ENCODE results near the gene TBX6. TPM values are rescaled to one million over a fixed set of nuclear protein-coding genes. Genes with fewer than 3 reads are reported as not detected.

Gene TBX6
- total RNA-seq, 2 donors from 2014 or later: 0.85 to 1.6 TPM

GRCh38 chr16:30077656-30078055 lies 14.1 kb downstream of the TBX6 start:
- no peak overlapping the region for H3K4me3 ChIP-seq

GRCh38 chr16:30076276-30076791 lies 15.4 kb downstream of the TBX6 start:
- Histone ChIP-seq H3K27ac (peak overlapping the region; percentile 89), H3K9ac (ENCODE audit: low read depth in 2 of 2, low read length in 2 of 2) (peak overlapping the region; percentile 81 to 83), H3K9me3 (no peaks in the 10 kb centered on the region), H3K4me1 (peaks cover 21% of the 10 kb centered on the region), H3K36me3 (peaks cover 13% of the 10 kb centered on the region), H3K4me3 (peak overlapping the region; percentile 74), H3K27me3 (no peaks in the 10 kb centered on the region)
- intact Hi-C loops (cut with DNase I): no loop called here
- no peak for TF ChIP-seq CTCF (IDR thresholded peaks at IDR 0.05)
- DNase-seq: no peak

More at GRCh38 chr16:30077656-30078055, 14.1 kb downstream of the TBX6 start:
- H3K4me1 ChIP-seq: peaks cover 21% of the 10 kb centered on the region
- DNase-seq: no peak
- TF ChIP-seq CTCF (IDR thresholded peaks at IDR 0.05): no peak
- H3K27me3 ChIP-seq: no peaks in the 10 kb centered on the region
- peak overlapping the region in 1 of 2 donors; percentile 83 for H3K9ac ChIP-seq (ENCODE audit: low read depth in 2 of 2, low read length in 2 of 2)
- peaks cover 5% of the 10 kb centered on the region for H3K36me3 ChIP-seq
- no peaks in the 10 kb centered on the region for H3K9me3 ChIP-seq
- intact Hi-C loops (cut with DNase I): no loop called here
- H3K27ac ChIP-seq: no peak overlapping the region

- peaks cover 21% of the 10 kb centered on the region for H3K4me1 ChIP-seq
- H3K9ac ChIP-seq (ENCODE audit: low read depth in 2 of 2, low read length in 2 of 2): peak within 1 kb of the TSS; percentile 81 to 83
- TF ChIP-seq CTCF (IDR thresholded peaks at IDR 0.05): no peak
- peaks cover 19% of the 10 kb centered on the region for H3K36me3 ChIP-seq
- H3K27ac ChIP-seq: peak within 1 kb of the TSS; percentile 89
- no peaks in the 10 kb centered on the region for H3K9me3 ChIP-seq
- DNase-seq: peak; percentile 93
- H3K27me3 ChIP-seq: no peaks in the 10 kb centered on the region
- intact Hi-C loops (cut with DNase I): no loop called here
- peak within 1 kb of the TSS; percentile 74 for H3K4me3 ChIP-seq
These were observed 16.0 kb downstream of the TBX6 start, which contains the start of gene PPP4C for GRCh38 chr16:30075503-30076275. Gene PPP4C, plus strand, starts transcription at chr16:30075994. Its CDS starts 384 bp downstream, at chr16:30076378.

- Histone ChIP-seq H3K4me3 (no peak overlapping the region), H3K9ac (ENCODE audit: low read depth in 2 of 2, low read length in 2 of 2) (no peak overlapping the region), H3K27me3 (no peaks in the 10 kb centered on the region), H3K27ac (no peak overlapping the region), H3K4me1 (peaks cover 14% of the 10 kb centered on the region), H3K9me3 (no peaks in the 10 kb centered on the region), H3K36me3 (peaks cover 35% of the 10 kb centered on the region)
- intact Hi-C loops (cut with DNase I): no loop called here
- no peak for TF ChIP-seq CTCF (IDR thresholded peaks at IDR 0.05)
- DNase-seq: no peak
These were observed 21.2 kb downstream of the TBX6 start for GRCh38 chr16:30070490-30070889.

- H3K9ac ChIP-seq (ENCODE audit: low read depth in 2 of 2, low read length in 2 of 2): no peak overlapping the region
- no peaks in the 10 kb centered on the region for H3K9me3 ChIP-seq
- TF ChIP-seq CTCF (IDR thresholded peaks at IDR 0.05): no peak
- intact Hi-C loops (cut with DNase I): no loop called here
- H3K27ac ChIP-seq: peak overlapping the region; percentile 6
- no peak for DNase-seq
- no peaks in the 10 kb centered on the region for H3K27me3 ChIP-seq
- H3K4me1 ChIP-seq: peaks cover 10% of the 10 kb centered on the region
- peaks cover 35% of the 10 kb centered on the region for H3K36me3 ChIP-seq
- no peak overlapping the region for H3K4me3 ChIP-seq
These were observed 21.9 kb downstream of the TBX6 start for GRCh38 chr16:30069611-30070462.
